CD14-positive monocyte (primary cell): ENCODE results near the gene RECQL5. TPM values are rescaled to one million over a fixed set of nuclear protein-coding genes. Genes with fewer than 3 reads are reported as not detected.

Experiments used
- DNase-seq, 3 donors: peaks; one replicate each; pipeline ENCODE4 v3.0.0-alpha.2; 2011 to 2022
- H2AFZ ChIP-seq: 2 replicates; pipeline ENCODE4 v1.6.0; 2012; ENCODE audit warnings: mild to moderate bottlenecking, low read depth, low read length, inconsistent platforms; ENCODE audit not compliant: insufficient read depth, poor library complexity, severe bottlenecking
- H3K27ac ChIP-seq, 2 donors: 1 replicate in 1 of 2; 2 replicates in 1 of 2; pipeline ENCODE4 v1.5.1; 2012 to 2013; ENCODE audit warnings: low read length in 2 of 2, control low read depth in 1 of 2, inconsistent platforms in 1 of 2, low read depth in 1 of 2, mild to moderate bottlenecking in 1 of 2
- H3K27me3 ChIP-seq, 2 donors: one replicate each; pipeline versions ENCODE4 v1.6.0 to v1.6.1; 2011 to 2013; ENCODE audit warnings: low read length in 2 of 2; ENCODE audit not compliant: control insufficient read depth in 2 of 2, insufficient read depth in 2 of 2
- H3K36me3 ChIP-seq, 2 donors: replicated peaks in 1 of 2; 1 replicate in 1 of 2; 2 replicates in 1 of 2; pipeline versions ENCODE4 v1.5.1 to v1.6.1; 2012 to 2013; ENCODE audit warnings: low read length in 2 of 2, control low read depth in 1 of 2, inconsistent platforms in 1 of 2, mild to moderate bottlenecking in 1 of 2; ENCODE audit not compliant: insufficient read depth in 2 of 2, control insufficient read depth in 1 of 2
- H3K4me1 ChIP-seq, 2 donors: 1 replicate in 1 of 2; 2 replicates in 1 of 2; pipeline versions ENCODE4 v1.5.1 to v1.6.1; 2012 to 2013; ENCODE audit warnings: low read length in 2 of 2, control low read depth in 1 of 2, inconsistent platforms in 1 of 2, mild to moderate bottlenecking in 1 of 2, moderate library complexity in 1 of 2; ENCODE audit not compliant: insufficient read depth in 2 of 2, control insufficient read depth in 1 of 2
- H3K4me2 ChIP-seq: replicated peaks from 2 replicates; pipeline ENCODE3; 2012; ENCODE audit warnings: low read length, moderate library complexity, mild to moderate bottlenecking; ENCODE audit not compliant: poor library complexity, severe bottlenecking; ENCODE audit errors: extremely low read depth
- H3K4me3 ChIP-seq, 3 experiments: fragments of 200-600 bp in 1 of 3; sonication (generic) in 1 of 3; replicated peaks in 1 of 3; 1 replicate in 2 of 3; 2 replicates in 1 of 3; pipeline ENCODE4 v1.5.1; 2011 to 2013; ENCODE audit warnings: low read length in 3 of 3, mild to moderate bottlenecking in 3 of 3, control low read depth in 2 of 3, low read depth in 2 of 3, inconsistent platforms in 1 of 3, moderate library complexity in 1 of 3
- H3K79me2 ChIP-seq: 2 replicates; pipeline ENCODE4 v1.6.0; 2012; ENCODE audit warnings: mild to moderate bottlenecking, control low read depth, inconsistent platforms, low read length, moderate library complexity; ENCODE audit not compliant: insufficient read depth
- H3K9ac ChIP-seq: 2 replicates; pipeline ENCODE4 v1.6.0; 2017; ENCODE audit warnings: low read length, mild to moderate bottlenecking; ENCODE audit not compliant: insufficient read depth, poor library complexity, severe bottlenecking
- H3K9me3 ChIP-seq, 2 donors: replicated peaks in 1 of 2; 1 replicate in 1 of 2; 2 replicates in 1 of 2; pipeline versions ENCODE4 v1.5.1 to v1.6.1; 2012 to 2013; ENCODE audit warnings: low read length in 2 of 2, control low read depth in 1 of 2; ENCODE audit not compliant: control insufficient read depth in 1 of 2, insufficient read depth in 1 of 2
- H4K20me1 ChIP-seq: 2 replicates; pipeline ENCODE4 v1.6.0; 2012; ENCODE audit warnings: mild to moderate bottlenecking, low read length, control low read depth, moderate library complexity; ENCODE audit not compliant: insufficient read depth
- H3K27ac Mint-ChIP-seq, 7 donors: one replicate each; pipeline ENCODE4 v1.8.0; 2020; ENCODE audit warnings: mild to moderate bottlenecking in 7 of 7, mixed read lengths in 7 of 7, moderate library complexity in 6 of 7, inconsistent platforms in 2 of 7
- H3K27me3 Mint-ChIP-seq, 3 donors: one replicate each; pipeline ENCODE4 v1.8.0; 2021 to 2022; ENCODE audit warnings: low read depth in 3 of 3, mild to moderate bottlenecking in 3 of 3, mixed read lengths in 3 of 3, moderate library complexity in 3 of 3, inconsistent platforms in 1 of 3
- H3K36me3 Mint-ChIP-seq, 2 donors: one replicate each; pipeline ENCODE4 v1.8.0; 2020; ENCODE audit warnings: mixed read lengths in 2 of 2, inconsistent platforms in 1 of 2, mild to moderate bottlenecking in 1 of 2
- H3K4me1 Mint-ChIP-seq: one replicate; pipeline ENCODE4 v1.8.0; 2020; ENCODE audit warnings: mild to moderate bottlenecking, mixed read lengths
- H3K4me3 Mint-ChIP-seq, 2 donors: one replicate each; pipeline ENCODE4 v1.8.0; 2020; ENCODE audit warnings: mild to moderate bottlenecking in 2 of 2, mixed read lengths in 2 of 2, moderate library complexity in 1 of 2
- H3K9me3 Mint-ChIP-seq, 7 donors: one replicate each; pipeline ENCODE4 v1.8.0; 2020 to 2022; ENCODE audit warnings: mixed read lengths in 7 of 7, mild to moderate bottlenecking in 6 of 7, moderate library complexity in 6 of 7, inconsistent platforms in 2 of 7
- WGBS: methylation state at CpG from one replicate; pipeline ENCODE4 v1.1.5; 2013; ENCODE audit warnings: missing lambda C conversion rate; ENCODE audit not compliant: insufficient coverage; 5-methylcytosine and 5-hydroxymethylcytosine counted together
- intact Hi-C, 2 donors: fragments of 100-400 bp; cut with micrococcal nuclease; formaldehyde crosslinking; loops; one replicate each; pipeline versions ENCODE4 v1.15.0 to v1.15.1; 2023
- polyA plus RNA-seq, 3 donors: library from polyadenylated mRNA; depleted of rRNA in 1 of 3; unstranded in 2 of 3; stranded (reverse) in 1 of 3; fragments of 300-500 nt in 2 of 3; fragments of >200 nt in 1 of 3; fragmentation: Illumina TruSeq in 2 of 3; gene quantifications; 1 replicate in 2 of 3; 2 replicates in 1 of 3; pipeline ENCODE4 v1.2.3, GENCODE V29; 2012 to 2021
- TF ChIP-seq, protein P1 (sequence below): fragments of 200-600 bp; IDR thresholded peaks from one replicate; pipeline ENCODE4 v1.8.0; 2022; ENCODE audit warnings: antibody characterized with exemption, mild to moderate bottlenecking

The RECQL5 gene
- polyA plus RNA-seq, 3 donors, result 3.1 to 27.7 (median 4.4) TPM

DNA sequence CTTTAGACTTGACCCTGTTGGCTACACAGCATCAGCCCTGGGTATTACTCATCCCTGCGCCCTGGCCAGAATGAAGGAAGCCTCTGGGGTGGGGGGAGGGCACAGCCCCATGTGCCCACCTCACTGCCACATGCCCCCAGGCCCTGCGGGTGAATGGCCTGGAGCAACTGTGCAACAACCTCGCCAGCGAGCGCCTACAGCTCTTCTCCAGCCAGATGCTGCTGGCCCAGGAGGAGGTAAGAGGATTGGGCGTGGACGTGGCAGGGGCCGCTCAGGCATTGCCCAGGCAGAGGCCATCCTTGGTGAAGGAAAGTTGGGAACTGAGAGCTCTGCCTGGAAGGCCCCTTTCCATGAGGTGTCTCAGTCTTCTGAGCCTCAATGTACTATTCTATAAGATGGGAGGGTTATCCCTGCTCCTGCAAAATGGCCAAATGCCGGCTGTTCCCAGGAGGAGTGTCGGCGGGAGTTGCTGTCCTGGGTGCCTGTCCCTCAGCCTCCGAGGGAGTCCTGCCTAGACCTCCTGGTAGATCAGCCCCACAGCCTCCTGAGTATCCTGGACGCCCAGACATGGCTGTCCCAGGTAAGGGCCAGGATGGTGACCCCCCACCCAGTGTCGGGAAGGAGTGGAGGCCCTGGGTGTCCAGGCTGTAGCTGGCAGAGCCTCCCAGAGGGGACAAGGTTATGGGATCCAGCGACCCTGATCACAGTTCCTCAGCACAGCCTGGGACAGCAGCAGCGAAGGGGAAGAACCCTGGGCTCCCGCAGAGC lies 70.5 kb downstream of the RECQL5 start:
- Histone ChIP-seq H3K27me3 (no peaks in the 10 kb centered on the region), H3K9ac (no peak overlapping the region), H3K4me2 (no peak overlapping the region), H3K36me3 (peaks cover 9 to 31% of the 10 kb centered on the region in 2 donors), H3K9me3 (no peaks in the 10 kb centered on the region), H3K27ac (no peak overlapping the region), H3K79me2 (peaks cover 2% of the 10 kb centered on the region), H2AFZ (no peak overlapping the region), H3K4me1 (no peaks in the 10 kb centered on the region), H3K4me3 (no peak overlapping the region), H4K20me1 (peaks cover 32% of the 10 kb centered on the region)
- no peak overlapping the region for H3K4me3 Mint-ChIP-seq
- WGBS, result 98% methylated on average over 12 of the region's 17 CpGs
- H3K36me3 Mint-ChIP-seq, result peaks cover 2 to 40% of the 10 kb centered on the region in 2 donors
- no peaks in the 10 kb centered on the region for H3K4me1 Mint-ChIP-seq
- no peaks in the 10 kb centered on the region for H3K27me3 Mint-ChIP-seq
- intact Hi-C loops, result no loop called here
- TF ChIP-seq, protein P1, sequence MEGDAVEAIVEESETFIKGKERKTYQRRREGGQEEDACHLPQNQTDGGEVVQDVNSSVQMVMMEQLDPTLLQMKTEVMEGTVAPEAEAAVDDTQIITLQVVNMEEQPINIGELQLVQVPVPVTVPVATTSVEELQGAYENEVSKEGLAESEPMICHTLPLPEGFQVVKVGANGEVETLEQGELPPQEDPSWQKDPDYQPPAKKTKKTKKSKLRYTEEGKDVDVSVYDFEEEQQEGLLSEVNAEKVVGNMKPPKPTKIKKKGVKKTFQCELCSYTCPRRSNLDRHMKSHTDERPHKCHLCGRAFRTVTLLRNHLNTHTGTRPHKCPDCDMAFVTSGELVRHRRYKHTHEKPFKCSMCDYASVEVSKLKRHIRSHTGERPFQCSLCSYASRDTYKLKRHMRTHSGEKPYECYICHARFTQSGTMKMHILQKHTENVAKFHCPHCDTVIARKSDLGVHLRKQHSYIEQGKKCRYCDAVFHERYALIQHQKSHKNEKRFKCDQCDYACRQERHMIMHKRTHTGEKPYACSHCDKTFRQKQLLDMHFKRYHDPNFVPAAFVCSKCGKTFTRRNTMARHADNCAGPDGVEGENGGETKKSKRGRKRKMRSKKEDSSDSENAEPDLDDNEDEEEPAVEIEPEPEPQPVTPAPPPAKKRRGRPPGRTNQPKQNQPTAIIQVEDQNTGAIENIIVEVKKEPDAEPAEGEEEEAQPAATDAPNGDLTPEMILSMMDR, result no peak
- no peak for DNase-seq
- H3K9me3 Mint-ChIP-seq, result no peaks in the 10 kb centered on the region
- no peak overlapping the region for H3K27ac Mint-ChIP-seq

DNA sequence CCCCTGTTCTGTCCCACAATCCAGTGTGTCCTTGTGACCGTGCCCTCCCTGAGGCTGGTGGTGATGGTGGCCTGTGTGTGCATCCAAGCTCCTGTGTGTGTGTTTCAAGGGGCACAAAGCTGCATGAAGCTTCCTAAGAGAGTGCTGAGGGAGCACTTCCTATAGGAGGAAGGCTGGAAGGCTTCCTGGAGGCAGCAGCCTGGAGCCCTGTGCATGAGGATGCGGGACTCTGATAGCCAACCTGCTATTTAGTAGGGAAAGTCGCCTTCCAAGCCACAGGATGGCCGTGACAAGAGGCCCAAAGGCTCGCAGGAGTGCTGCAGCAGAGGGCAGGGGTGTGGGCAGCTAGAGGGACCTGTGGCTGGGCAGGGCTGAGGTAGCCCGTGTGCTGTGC lies 71.0 kb downstream of the RECQL5 start:
- no peak overlapping the region for H3K4me3 Mint-ChIP-seq
- intact Hi-C loops, result no loop called here
- 95% methylated on average over 4 of the region's 6 CpGs for WGBS
- Histone ChIP-seq H3K79me2 (peaks cover 8% of the 10 kb centered on the region), H3K4me2 (no peak overlapping the region), H3K27ac (no peak overlapping the region), H3K9me3 (no peaks in the 10 kb centered on the region), H4K20me1 (peaks cover 33% of the 10 kb centered on the region), H3K4me3 (no peak overlapping the region), H2AFZ (no peak overlapping the region), H3K9ac (no peak overlapping the region), H3K27me3 (no peaks in the 10 kb centered on the region), H3K36me3 (peaks cover 12 to 33% of the 10 kb centered on the region in 2 donors), H3K4me1 (no peaks in the 10 kb centered on the region)
- no peaks in the 10 kb centered on the region for H3K27me3 Mint-ChIP-seq
- TF ChIP-seq, protein P1, result no peak
- peaks cover 5 to 40% of the 10 kb centered on the region in 2 donors for H3K36me3 Mint-ChIP-seq
- H3K27ac Mint-ChIP-seq, result no peak overlapping the region
- H3K9me3 Mint-ChIP-seq, result no peaks in the 10 kb centered on the region
- no peak for DNase-seq
- H3K4me1 Mint-ChIP-seq, result peaks cover 1% of the 10 kb centered on the region
